Natural killer cell treated with Interleukin-12 subunit alpha and Interleukin-12 subunit beta and Interleukin-15 and Interleukin-18, amount 100 ng/mL, for 72 hours (primary cell): ENCODE data around the gene HDAC9. TPM values are rescaled to one million over a fixed set of nuclear protein-coding genes. Genes with fewer than 3 reads are reported as not detected.
A peak's percentile ranks its signal among the peaks of the same experiment; 100 is the strongest.

Experiments used
- ATAC-seq, 2 donors: fragments of 150-1000 bp; cut with Tn5 transposase in 1 of 2; sonication (Bioruptor Pico), chemical (Tn5 transposase) in 1 of 2; 2 replicates each; pipeline ENCODE4 v1.10.0; 2021
- DNase-seq: peaks from one replicate; pipeline ENCODE4 v3.0.0; 2022; ENCODE audit warnings: low spot score
- H3K27ac Mint-ChIP-seq, 2 donors: 1 replicate in 1 of 2; 2 replicates in 1 of 2; pipeline ENCODE4 v1.8.0; 2022; ENCODE audit warnings: mixed read lengths in 2 of 2, mild to moderate bottlenecking in 1 of 2, moderate library complexity in 1 of 2
- H3K27me3 Mint-ChIP-seq, 2 donors: 1 replicate in 1 of 2; 2 replicates in 1 of 2; pipeline ENCODE4 v1.8.0; 2022; ENCODE audit warnings: mixed read lengths in 2 of 2
- H3K36me3 Mint-ChIP-seq: one replicate; pipeline ENCODE4 v1.8.0; 2022; ENCODE audit warnings: mixed read lengths
- H3K4me1 Mint-ChIP-seq, 2 donors: 1 replicate in 1 of 2; 2 replicates in 1 of 2; pipeline ENCODE4 v1.8.0; 2022; ENCODE audit warnings: low read depth in 2 of 2, mixed read lengths in 2 of 2, mild to moderate bottlenecking in 1 of 2
- H3K4me3 Mint-ChIP-seq: one replicate; pipeline ENCODE4 v1.8.0; 2022; ENCODE audit warnings: mixed read lengths
- H3K9me3 Mint-ChIP-seq: 2 replicates; pipeline ENCODE4 v1.8.0; 2022; ENCODE audit warnings: mixed read lengths
- total RNA-seq, 2 donors: library from RNA; stranded (reverse); gene quantifications; one replicate each; pipeline ENCODE4 v1.2.3, GENCODE V29; 2022

Gene HDAC9
- total RNA-seq, 2 donors from 2014 or later, result 9.9 to 15.0 TPM

DNA sequence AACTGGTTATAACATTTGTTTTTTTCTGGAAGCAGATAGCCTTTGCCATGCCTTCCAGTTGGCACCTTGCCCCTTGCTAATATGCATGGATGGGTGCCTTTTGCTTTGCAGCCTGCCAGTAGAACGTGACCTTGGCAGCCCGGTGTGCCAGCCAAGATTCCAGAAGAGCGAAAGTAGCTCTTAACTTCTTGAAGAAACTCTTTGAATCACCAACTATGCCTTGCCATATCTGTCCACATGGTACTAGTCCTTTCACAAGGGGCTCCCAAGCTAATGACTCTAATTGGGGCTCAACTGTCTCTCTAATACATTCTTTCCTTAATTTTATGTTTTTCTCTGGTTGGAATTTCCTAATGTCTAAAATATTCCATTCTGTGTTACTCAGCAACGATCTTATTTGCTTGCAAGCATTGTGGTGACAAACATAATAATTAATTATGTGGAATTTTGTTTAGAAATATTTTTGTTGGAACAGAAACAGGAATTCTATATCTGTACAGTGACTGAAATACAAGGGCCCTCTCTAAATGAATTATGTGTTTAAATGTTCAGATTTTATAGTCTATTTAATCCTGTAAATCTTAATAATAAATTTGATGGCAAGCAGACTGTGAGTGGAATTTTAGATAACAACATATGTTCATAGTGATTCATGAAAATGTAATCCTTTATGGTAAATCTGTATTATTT is 45.8 kb downstream of the HDAC9 start:
- H3K9me3 Mint-ChIP-seq, result no peaks in the 10 kb centered on the region
- H3K4me3 Mint-ChIP-seq, result no peak overlapping the region
- no peaks in the 10 kb centered on the region for H3K36me3 Mint-ChIP-seq
- H3K27ac Mint-ChIP-seq, result no peak overlapping the region
- ATAC-seq (no peak), DNase-seq (no peak)
- H3K4me1 Mint-ChIP-seq, result peaks cover 9 to 11% of the 10 kb centered on the region in 2 donors
- no peaks in the 10 kb centered on the region for H3K27me3 Mint-ChIP-seq

DNA sequence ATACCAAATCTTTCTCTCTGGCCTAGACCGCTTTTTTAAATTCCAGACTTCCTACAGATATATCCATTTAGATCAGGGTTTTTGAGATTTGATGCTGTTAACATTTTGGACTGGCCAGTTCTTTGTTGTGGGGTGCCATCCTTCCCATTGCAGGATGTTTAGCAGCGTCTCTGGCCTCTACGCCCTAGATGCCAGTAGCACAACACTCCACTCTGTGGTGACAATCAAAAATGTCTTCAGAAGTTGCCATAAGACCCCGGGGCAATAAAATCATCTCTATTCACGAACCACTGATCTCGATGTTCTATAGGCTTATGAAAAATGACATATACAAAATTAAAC is 46.3 kb downstream of the HDAC9 start:
- H3K4me3 Mint-ChIP-seq, result no peak overlapping the region
- H3K27ac Mint-ChIP-seq, result no peak overlapping the region
- no peak for DNase-seq
- no peaks in the 10 kb centered on the region for H3K27me3 Mint-ChIP-seq
- H3K36me3 Mint-ChIP-seq, result no peaks in the 10 kb centered on the region
- ATAC-seq, result no peak
- peaks cover 9 to 11% of the 10 kb centered on the region in 2 donors for H3K4me1 Mint-ChIP-seq
- no peaks in the 10 kb centered on the region for H3K9me3 Mint-ChIP-seq

DNA sequence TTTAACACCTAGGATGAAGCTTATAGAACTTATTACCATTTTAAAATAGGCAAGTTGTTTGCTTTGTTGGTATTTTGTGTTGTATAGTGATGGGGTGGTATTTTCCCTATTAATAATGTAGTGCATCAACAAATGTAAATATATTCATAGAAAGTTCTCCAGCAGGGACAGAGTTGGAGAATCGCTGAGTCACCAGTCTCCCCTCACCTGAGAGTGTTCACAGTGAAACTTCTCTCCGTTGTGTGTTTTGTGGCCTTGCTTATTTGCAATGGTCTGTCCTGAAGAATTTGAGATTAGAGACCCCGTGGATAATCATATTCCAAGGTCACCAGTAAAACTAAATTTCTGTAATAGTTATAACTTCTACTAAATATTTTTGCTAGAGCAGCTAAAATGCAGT is 51.0 kb downstream of the HDAC9 start:
- Mint-ChIP-seq H3K27me3 (no peaks in the 10 kb centered on the region), H3K4me1 (peaks cover 6 to 8% of the 10 kb centered on the region in 2 donors), H3K9me3 (no peaks in the 10 kb centered on the region), H3K27ac (no peak overlapping the region), H3K36me3 (no peaks in the 10 kb centered on the region), H3K4me3 (no peak overlapping the region)
- DNase-seq, result no peak
- ATAC-seq, result no peak

DNA sequence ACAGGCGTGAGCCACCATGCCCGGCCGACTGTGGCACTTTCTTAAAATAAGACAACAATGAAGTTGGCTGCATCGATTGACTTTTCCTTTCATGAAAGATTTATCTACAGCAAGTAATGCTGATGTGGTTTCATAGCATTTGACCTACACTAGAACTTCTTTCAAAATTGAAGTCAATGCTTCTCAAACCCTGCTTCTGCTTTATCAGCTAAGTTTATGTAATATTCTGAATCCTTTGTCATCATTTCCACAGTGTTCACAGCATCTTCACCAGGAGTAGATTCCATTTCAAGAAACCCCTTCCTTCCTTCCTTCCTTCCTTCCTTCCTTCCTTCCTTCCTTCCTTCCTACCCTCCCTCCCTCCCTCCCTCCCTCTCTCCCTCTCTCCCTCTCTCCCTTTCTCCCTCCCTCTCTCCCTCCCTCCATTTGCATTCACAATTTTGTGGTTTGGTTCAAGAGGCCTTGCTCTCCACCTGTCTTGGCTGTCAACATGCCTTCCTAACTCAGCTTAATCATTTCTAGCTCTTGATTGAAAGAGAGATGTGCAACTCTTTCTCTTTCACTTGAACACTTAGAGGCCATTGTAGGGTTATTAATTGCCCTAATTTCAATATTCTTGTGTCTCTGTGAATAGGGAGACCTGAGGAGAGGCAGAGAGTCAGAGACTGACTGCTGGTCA is 52.1 kb downstream of the HDAC9 start:
- Mint-ChIP-seq H3K27ac (no peak overlapping the region), H3K27me3 (no peaks in the 10 kb centered on the region), H3K36me3 (no peaks in the 10 kb centered on the region), H3K9me3 (no peaks in the 10 kb centered on the region), H3K4me3 (no peak overlapping the region), H3K4me1 (peaks cover 6 to 8% of the 10 kb centered on the region in 2 donors)
- DNase-seq (no peak), ATAC-seq (no peak)

DNA sequence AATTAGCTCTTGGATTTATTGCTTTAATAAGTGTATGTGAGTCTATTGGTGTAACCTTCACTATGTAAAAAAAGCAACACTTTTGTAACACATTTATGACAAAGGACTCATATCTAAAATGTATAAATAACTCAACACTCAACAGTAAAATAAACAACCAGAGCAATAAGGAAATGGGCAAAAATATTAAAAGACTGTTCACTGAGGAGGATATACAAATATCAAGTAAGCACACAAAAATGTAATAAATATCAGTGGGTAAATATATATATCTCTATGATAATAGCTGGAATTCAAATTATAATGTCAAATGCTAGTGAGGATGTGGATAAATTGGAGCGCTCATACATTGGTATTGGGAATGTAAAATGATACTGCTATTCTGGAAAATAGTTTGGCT is 53.0 kb downstream of the HDAC9 start:
- Mint-ChIP-seq H3K27me3 (no peaks in the 10 kb centered on the region), H3K9me3 (no peaks in the 10 kb centered on the region), H3K4me3 (no peak overlapping the region), H3K4me1 (peaks cover 11% of the 10 kb centered on the region in 2 donors), H3K36me3 (no peaks in the 10 kb centered on the region), H3K27ac (no peak overlapping the region)
- DNase-seq, result no peak
- no peak for ATAC-seq

DNA sequence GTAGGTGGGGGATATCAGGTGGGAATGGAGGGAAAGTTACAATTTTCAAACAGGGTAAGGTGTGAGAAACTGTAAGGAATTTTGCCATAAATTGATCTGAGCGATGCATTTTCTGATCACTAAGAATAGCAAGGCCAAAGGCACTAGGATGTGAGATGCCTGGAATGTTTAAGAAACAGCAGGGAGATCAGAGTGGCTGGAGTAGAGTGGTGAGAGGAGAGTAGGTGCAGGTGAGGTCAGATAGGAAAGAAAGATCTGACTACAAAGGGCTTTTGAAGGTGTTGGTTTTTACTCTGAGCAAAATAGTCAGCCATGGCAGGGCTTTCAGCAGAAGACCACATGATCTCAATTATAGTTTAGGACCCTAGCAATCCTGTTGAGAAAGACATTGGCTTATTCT is 55.0 kb downstream of the HDAC9 start:
- Mint-ChIP-seq H3K36me3 (no peaks in the 10 kb centered on the region), H3K4me1 (peaks cover 8 to 13% of the 10 kb centered on the region in 2 donors), H3K4me3 (no peak overlapping the region), H3K9me3 (no peaks in the 10 kb centered on the region), H3K27ac (no peak overlapping the region), H3K27me3 (no peaks in the 10 kb centered on the region)
- DNase-seq, result no peak
- no peak for ATAC-seq

DNA sequence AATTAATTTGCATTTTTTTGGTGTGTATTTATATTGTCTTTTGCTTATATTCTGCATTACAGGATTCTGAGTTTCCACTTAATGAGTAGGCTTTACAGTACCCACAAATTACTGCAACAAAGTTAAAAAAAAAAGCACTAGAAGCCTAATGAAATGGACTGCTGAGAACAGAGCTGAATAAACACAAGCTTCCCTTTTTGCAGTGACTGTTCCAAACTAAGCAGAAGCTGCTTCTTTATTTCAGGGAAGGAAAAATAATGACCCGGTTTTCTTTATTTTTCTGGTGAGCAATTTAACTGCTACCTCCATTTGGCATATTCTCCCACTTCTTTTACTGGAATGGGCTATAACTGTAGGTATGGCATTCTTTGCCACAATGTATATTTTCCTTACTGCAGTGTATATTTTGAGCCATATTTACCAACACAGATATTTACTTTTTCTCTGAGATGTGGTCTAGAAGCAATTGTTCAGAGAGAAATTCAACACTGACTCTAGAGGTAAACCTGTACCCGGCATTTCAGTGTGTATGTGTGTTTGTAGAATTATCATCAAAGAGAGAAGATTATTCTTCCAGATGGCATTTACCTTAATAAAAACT is 56.9 kb downstream of the HDAC9 start:
- no peak for DNase-seq
- no peak for ATAC-seq
- Mint-ChIP-seq H3K36me3 (no peaks in the 10 kb centered on the region), H3K4me1 (peaks cover 8 to 13% of the 10 kb centered on the region in 2 donors), H3K4me3 (no peak overlapping the region), H3K27me3 (no peaks in the 10 kb centered on the region), H3K9me3 (no peaks in the 10 kb centered on the region), H3K27ac (no peak overlapping the region)

DNA sequence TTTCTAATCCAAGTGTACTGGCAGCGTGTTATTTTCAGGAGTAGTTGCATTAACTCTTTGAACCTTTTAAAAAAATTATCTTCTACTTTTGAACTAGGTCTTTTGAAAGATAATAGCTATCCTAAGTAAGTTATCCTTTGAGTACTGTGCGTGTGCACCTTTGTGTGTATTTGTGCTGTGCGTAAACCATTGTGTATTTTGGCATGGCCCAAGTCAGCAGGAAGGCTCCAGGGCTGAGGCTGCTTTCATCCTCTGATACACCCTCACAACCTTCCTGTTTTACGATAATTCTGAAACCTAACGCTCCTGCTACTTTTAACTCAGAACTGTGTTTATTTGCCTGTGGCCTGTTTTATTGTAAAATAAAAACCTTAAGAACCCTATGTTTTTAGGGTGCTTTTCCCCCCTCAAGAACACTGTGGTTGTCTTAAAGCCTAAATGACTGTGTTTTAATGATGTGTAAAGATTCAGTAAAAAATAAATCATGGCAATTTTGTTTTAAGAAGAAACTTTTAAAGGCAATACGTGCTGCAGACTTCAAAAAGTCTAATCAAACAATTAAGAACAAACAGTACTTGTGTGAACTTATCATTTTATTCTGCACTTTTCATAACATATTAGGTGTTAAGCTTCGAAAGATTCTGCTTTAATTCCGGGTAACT is 57.5 kb downstream of the HDAC9 start:
- ATAC-seq (no peak), DNase-seq (no peak)
- H3K9me3 Mint-ChIP-seq, result no peaks in the 10 kb centered on the region
- peaks cover 8 to 13% of the 10 kb centered on the region in 2 donors for H3K4me1 Mint-ChIP-seq
- no peaks in the 10 kb centered on the region for H3K27me3 Mint-ChIP-seq
- H3K27ac Mint-ChIP-seq, result no peak overlapping the region
- no peak overlapping the region for H3K4me3 Mint-ChIP-seq
- H3K36me3 Mint-ChIP-seq, result no peaks in the 10 kb centered on the region

DNA sequence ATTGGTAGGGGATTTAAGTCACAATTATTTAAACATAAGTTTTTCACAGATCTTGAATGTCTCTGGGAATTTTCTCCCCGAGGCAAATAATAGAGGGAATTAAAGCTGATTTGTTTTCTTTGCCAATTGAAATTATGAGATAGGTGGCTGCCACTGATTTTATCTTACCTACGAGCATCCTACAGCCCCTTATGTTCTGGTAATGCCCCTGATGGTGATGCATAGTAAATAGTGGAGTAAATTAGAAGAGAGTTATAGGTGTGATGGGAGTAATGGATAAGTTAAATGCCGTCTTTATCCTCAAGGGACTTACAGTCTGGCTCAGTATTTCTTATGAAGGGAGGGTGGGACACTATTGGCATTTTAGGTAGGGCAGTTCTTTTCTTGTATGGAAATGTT is 58.1 kb downstream of the HDAC9 start:
- ATAC-seq (no peak), DNase-seq (no peak)
- Mint-ChIP-seq H3K27ac (no peak overlapping the region), H3K4me3 (no peak overlapping the region), H3K27me3 (no peaks in the 10 kb centered on the region), H3K9me3 (no peaks in the 10 kb centered on the region), H3K4me1 (peaks cover 8 to 13% of the 10 kb centered on the region in 2 donors), H3K36me3 (no peaks in the 10 kb centered on the region)

DNA sequence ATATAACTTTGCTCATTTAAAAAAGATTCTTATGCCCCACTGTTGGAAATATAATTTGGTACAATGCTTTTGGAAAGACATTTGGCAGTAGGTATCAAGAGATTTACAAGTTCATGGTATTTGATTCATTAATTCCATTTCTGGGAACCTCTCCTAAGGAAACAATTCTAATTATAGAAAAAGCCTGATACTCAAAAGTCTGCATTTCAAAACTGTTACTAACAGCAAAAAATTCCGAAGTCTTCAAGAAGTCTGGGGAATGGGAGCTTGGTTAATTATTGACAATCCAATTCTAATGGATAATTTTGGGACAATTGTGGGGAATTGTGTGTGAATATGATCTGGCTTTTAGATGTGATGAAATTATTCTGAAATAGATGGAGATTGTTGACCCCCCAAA is 59.6 kb downstream of the HDAC9 start:
- no peaks in the 10 kb centered on the region for H3K27me3 Mint-ChIP-seq

DNA sequence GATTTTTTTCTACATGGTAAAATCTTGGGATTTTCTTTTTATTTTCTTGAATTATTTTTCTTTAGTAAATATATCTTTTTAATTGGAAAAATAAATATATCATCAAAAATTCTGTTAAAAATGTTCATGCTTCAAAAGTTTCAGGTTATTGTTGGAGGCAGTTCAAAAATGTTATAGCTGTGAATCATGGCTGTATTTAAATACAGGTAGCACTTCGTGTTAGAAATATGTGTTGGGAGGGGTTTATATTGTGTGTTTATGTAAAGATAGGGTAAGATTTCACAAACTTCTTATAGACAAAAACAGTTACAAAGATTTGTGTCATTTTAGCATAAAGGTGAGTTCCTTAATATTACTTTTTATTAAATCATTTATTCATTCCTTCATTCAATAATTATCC is 60.4 kb downstream of the HDAC9 start:
- no peak for ATAC-seq
- peaks cover 11 to 16% of the 10 kb centered on the region in 2 donors for H3K4me1 Mint-ChIP-seq
- DNase-seq, result no peak
- H3K4me3 Mint-ChIP-seq, result no peak overlapping the region
- H3K9me3 Mint-ChIP-seq, result no peaks in the 10 kb centered on the region
- no peaks in the 10 kb centered on the region for H3K36me3 Mint-ChIP-seq
- H3K27ac Mint-ChIP-seq, result no peak overlapping the region
- no peaks in the 10 kb centered on the region for H3K27me3 Mint-ChIP-seq

More for the DNA sequence above, 59.6 kb downstream of the HDAC9 start:
- no peak for DNase-seq
- Mint-ChIP-seq H3K4me1 (peaks cover 8 to 14% of the 10 kb centered on the region in 2 donors), H3K4me3 (no peak overlapping the region), H3K27ac (no peak overlapping the region), H3K9me3 (no peaks in the 10 kb centered on the region), H3K36me3 (no peaks in the 10 kb centered on the region)
- no peak for ATAC-seq

DNA sequence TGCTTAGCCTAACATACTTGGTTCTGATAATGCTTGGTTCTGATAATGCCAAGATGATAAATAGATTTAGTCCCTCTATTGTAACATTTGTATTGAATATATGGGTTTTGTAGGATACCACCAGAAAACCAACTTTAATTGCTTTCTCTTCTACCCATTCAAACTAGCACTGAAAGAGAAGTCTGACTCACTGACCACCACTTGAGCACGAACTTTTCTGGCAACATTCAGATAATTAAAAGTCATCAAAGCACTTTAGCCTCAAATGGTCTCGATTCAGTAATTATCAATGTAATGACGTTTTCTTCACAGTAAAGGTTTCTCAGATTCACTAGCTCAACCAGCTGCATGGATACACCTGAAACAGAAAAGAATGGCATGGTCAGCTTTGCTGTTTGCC is 63.0 kb downstream of the HDAC9 start:
- DNase-seq (no peak), ATAC-seq (peak in 1 of 2 donors; percentile 61)
- H3K9me3 Mint-ChIP-seq, result no peaks in the 10 kb centered on the region
- no peak overlapping the region for H3K27ac Mint-ChIP-seq
- no peaks in the 10 kb centered on the region for H3K27me3 Mint-ChIP-seq
- no peak overlapping the region for H3K4me3 Mint-ChIP-seq
- H3K36me3 Mint-ChIP-seq, result no peaks in the 10 kb centered on the region
- peaks cover 7 to 8% of the 10 kb centered on the region in 2 donors for H3K4me1 Mint-ChIP-seq

DNA sequence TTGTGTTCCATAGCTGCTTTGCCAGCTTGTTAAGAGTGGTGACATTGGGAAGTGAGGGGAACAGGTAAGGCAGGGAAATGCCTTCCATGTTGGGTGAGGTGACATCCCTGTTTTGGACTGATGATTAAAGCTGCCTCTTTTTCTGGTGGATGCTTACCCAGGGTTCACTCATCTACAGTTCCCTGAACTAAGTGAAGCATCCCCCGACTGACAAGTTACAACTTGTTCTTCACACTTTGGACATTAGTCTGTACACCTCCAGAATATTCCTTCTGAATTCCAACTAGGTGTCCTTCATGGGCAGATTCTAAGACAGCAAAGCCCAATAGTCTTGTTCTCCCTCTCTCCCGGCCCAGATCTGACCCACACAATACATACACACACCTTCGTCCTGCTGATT is 63.4 kb downstream of the HDAC9 start:
- no peaks in the 10 kb centered on the region for H3K36me3 Mint-ChIP-seq
- peaks cover 6 to 7% of the 10 kb centered on the region in 2 donors for H3K4me1 Mint-ChIP-seq

DNA sequence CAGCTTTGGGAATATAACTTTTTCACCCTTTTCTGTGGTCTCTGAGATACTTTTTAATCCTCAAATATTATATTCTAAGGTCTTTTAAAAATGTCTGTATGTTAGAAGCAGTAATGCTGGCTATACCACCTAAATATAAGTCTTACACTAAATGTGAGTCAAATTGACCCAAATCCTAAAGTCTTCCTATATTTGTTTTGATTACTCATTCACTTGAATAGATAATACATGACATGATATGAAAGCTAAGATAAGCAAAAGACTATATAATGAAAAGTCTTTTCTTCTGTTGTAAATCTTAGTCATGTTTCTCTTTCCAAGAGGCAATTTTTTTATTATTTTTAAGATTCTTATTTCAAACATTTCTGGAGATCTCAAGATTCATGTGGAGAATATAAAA is 64.2 kb downstream of the HDAC9 start:
- DNase-seq, result no peak
- Mint-ChIP-seq H3K36me3 (no peaks in the 10 kb centered on the region), H3K27ac (no peak overlapping the region), H3K4me1 (peaks cover 6 to 7% of the 10 kb centered on the region in 2 donors), H3K4me3 (no peak overlapping the region), H3K27me3 (no peaks in the 10 kb centered on the region), H3K9me3 (no peaks in the 10 kb centered on the region)
- ATAC-seq, result no peak

More for the DNA sequence above, 63.4 kb downstream of the HDAC9 start:
- Mint-ChIP-seq H3K27ac (no peak overlapping the region), H3K27me3 (no peaks in the 10 kb centered on the region), H3K9me3 (no peaks in the 10 kb centered on the region), H3K4me3 (no peak overlapping the region)
- no peak for DNase-seq
- ATAC-seq, result peak in 1 of 2 donors; percentile 13
